Activated T-helper 2 cell treated with anti-CD3 and anti-CD28 coated beads, Interferon-gamma antibody, Interleukin-2, Interleukin-4, amounts not matched to agents 10 μg/mL and 5 μg/mL and 100 μg/mL, durations not matched to agents 14 hours and 24 hours and 36 hours (primary cell): ENCODE measurements around the gene CTRL. TPM values are rescaled to one million over a fixed set of nuclear protein-coding genes. Genes with fewer than 3 reads are reported as not detected.

Experiments
- DNase-seq: peaks from one replicate; pipeline ENCODE4 v3.0.0; 2021; ENCODE audit warnings: low spot score
- H3K27ac Mint-ChIP-seq: one replicate; pipeline ENCODE4 v1.8.0; 2021; ENCODE audit warnings: mixed read lengths
- H3K27me3 Mint-ChIP-seq: one replicate; pipeline ENCODE4 v1.8.0; 2021; ENCODE audit warnings: low read depth, mixed read lengths
- H3K36me3 Mint-ChIP-seq: one replicate; pipeline ENCODE4 v1.8.0; 2021; ENCODE audit warnings: low read depth, mixed read lengths
- H3K4me1 Mint-ChIP-seq: one replicate; pipeline ENCODE4 v1.8.0; 2021; ENCODE audit warnings: low read depth, mixed read lengths
- H3K4me3 Mint-ChIP-seq: one replicate; pipeline ENCODE4 v1.8.0; 2021; ENCODE audit warnings: low read depth, mild to moderate bottlenecking, moderate library complexity, mixed read lengths
- H3K9me3 Mint-ChIP-seq: one replicate; pipeline ENCODE4 v1.8.0; 2021; ENCODE audit warnings: mixed read lengths
- intact Hi-C: fragments of 100-400 bp; cut with micrococcal nuclease; formaldehyde crosslinking; loops from one replicate; pipeline ENCODE4 v1.15.1; 2023
- total RNA-seq: library from RNA; stranded (reverse); gene quantifications from 2 replicates; pipeline ENCODE4 v1.2.3, GENCODE V29; 2022

CTRL gene
- total RNA-seq, 1 donor from 2014 or later, result 5.6 TPM

DNA sequence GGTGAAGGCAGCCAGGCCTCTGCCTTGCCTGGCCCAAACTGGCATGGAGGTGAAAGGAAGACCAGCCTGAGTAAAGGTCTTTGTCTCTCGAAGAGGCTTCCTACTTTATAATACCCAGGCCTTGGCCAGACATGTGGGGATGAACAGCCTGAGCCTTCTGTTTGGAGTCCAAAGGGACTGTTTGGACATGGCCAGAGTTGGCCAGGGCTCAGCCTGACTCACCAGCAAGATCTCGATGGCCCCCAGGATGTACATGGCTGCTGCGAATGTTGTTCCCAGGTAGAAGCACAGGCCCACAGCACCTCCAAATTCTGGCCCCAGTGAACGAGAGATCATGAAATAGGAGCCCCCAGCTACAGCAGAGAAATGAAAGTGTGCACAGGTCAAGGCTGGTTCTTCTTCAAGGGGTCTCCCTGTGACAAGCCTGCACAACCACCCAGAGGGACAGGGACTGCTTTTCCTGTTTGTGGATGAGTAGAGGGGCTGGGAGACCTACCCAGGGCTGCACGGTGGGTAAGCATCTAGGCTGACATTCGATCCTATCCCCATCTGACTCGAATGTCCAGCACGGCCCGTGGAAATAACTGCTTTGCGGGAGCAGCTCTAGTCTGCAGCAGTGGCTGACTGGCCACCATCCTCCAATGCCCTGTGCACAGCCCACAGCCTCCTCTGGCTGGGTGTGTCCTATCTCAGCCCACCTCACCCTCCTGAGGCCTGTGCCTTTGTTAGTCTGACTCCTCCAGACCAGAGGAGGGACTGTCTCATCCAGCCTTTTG lies 22.9 kb upstream of the CTRL start:
- no peaks in the 10 kb centered on the region for H3K9me3 Mint-ChIP-seq
- DNase-seq, result no peak
- no peaks in the 10 kb centered on the region for H3K4me1 Mint-ChIP-seq
- peaks cover 14% of the 10 kb centered on the region for H3K36me3 Mint-ChIP-seq
- H3K27ac Mint-ChIP-seq, result no peak overlapping the region
- intact Hi-C loops, result no loop called here
- no peaks in the 10 kb centered on the region for H3K27me3 Mint-ChIP-seq
- no peak overlapping the region for H3K4me3 Mint-ChIP-seq

DNA sequence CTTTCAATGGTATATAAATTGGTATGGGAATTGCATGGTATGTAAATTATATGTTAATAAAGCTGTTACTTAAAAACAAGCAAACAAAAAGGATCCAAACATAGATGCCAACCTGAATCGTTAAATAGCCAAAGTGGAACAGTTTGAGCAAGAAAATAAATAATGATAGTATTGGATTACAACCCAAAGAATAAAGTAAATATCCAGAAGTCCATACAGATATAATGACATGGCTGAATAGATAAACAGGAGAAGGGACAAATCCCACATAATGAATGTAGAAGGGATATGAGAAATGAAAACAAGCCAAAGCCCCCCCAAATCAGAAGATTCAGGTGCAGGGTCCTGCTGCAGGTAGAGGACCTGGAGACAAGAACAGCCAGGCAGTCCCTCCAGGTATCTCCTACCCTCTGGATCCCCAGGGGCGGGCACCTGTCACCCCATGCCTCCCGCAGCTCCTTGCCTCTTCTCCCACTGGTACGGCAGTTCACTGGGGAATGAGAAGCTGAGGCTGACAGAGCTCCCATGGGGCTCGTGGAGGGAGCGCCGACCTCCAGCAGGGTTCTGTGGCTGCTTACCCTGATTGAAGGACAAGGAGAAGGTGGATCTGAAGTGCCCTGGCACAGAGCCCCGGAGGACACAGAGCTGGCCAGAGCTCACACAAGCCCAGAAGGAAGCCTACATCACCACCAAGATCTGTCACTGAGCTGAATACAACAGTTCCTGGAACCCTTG lies 22.1 kb upstream of the CTRL start:
- peaks cover 14% of the 10 kb centered on the region for H3K36me3 Mint-ChIP-seq
- no peaks in the 10 kb centered on the region for H3K27me3 Mint-ChIP-seq
- DNase-seq, result no peak
- intact Hi-C loops, result no loop called here
- no peaks in the 10 kb centered on the region for H3K9me3 Mint-ChIP-seq
- no peak overlapping the region for H3K27ac Mint-ChIP-seq
- no peaks in the 10 kb centered on the region for H3K4me1 Mint-ChIP-seq
- no peak overlapping the region for H3K4me3 Mint-ChIP-seq

DNA sequence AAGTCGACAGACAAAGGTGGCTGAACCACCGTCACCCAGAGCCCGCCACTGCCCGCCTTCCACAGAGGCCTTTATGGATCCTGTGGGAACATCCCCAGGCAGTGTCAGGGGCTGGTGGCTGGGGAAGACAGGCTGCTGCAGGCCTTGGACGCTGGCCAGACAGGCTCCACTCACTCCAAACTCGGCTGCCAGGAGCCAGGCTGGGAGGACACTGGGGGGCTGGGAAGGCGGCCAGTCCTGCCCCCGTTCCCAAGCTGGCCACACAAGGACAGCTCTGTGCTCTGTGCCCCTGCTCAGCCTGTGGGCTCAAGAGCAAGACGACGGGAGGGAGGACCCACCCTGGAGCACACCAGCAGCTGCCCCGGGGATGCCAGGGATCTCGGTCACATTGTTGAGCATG lies 19.8 kb upstream of the CTRL start:
- H3K9me3 Mint-ChIP-seq, result no peaks in the 10 kb centered on the region
- no peaks in the 10 kb centered on the region for H3K27me3 Mint-ChIP-seq
- H3K36me3 Mint-ChIP-seq, result peaks cover 15% of the 10 kb centered on the region
- DNase-seq, result no peak
- H3K27ac Mint-ChIP-seq, result no peak overlapping the region
- intact Hi-C loops, result no loop called here
- H3K4me1 Mint-ChIP-seq, result no peaks in the 10 kb centered on the region
- H3K4me3 Mint-ChIP-seq, result no peak overlapping the region

DNA sequence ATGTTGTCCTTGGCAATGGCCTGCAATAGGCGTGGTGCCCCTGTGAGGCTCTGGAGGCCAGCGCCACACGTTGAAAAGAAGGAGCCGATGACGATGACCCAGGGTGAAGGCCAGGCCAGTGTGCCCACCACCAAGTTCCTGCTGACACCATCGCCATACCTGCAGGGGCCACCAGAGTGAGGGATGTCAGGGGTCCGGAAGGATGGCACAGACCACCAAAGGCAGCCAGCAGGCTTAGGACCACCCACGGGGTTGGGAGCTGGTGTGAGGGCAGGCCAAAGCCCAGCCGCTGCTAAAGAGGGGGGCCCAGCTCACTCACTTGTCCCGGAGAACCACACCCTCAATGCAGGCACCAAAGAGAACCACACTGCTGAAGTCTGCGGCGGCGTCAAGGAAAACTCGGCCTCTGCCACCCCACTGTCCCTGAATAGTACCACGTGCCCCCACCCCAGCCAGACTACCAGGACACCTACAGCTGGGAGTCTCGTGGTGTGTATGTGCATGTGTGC lies 18.7 kb upstream of the CTRL start:
- DNase-seq, result no peak
- H3K27me3 Mint-ChIP-seq, result no peaks in the 10 kb centered on the region
- no peaks in the 10 kb centered on the region for H3K9me3 Mint-ChIP-seq
- no peaks in the 10 kb centered on the region for H3K4me1 Mint-ChIP-seq
- intact Hi-C loops, result no loop called here
- no peak overlapping the region for H3K27ac Mint-ChIP-seq
- H3K36me3 Mint-ChIP-seq, result peaks cover 15% of the 10 kb centered on the region
- H3K4me3 Mint-ChIP-seq, result no peak overlapping the region

DNA sequence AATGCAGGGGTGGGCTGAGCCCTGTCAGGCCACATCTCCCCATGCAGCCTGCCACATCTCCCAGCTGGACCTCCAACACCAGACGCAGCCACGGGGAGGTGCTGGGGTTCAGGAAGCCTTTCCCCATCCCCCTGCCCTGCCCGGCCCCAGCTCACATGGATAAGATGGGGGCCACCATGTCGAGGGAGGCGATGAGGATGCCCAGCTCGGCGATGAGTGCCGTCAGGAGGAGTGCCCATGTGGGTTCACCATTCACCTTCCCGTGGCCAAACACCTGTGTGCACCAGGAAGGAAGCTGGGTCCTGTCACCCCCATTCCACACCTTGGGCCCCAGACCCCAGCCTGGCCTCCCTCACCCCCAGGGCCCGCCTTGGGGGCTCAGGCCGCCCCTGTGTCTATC lies 18.0 kb upstream of the CTRL start:
- DNase-seq, result no peak
- Mint-ChIP-seq H3K27me3 (no peaks in the 10 kb centered on the region), H3K9me3 (no peaks in the 10 kb centered on the region), H3K27ac (no peak overlapping the region), H3K4me3 (no peak overlapping the region), H3K36me3 (peaks cover 9% of the 10 kb centered on the region), H3K4me1 (no peaks in the 10 kb centered on the region)
- intact Hi-C loops, result no loop called here

DNA sequence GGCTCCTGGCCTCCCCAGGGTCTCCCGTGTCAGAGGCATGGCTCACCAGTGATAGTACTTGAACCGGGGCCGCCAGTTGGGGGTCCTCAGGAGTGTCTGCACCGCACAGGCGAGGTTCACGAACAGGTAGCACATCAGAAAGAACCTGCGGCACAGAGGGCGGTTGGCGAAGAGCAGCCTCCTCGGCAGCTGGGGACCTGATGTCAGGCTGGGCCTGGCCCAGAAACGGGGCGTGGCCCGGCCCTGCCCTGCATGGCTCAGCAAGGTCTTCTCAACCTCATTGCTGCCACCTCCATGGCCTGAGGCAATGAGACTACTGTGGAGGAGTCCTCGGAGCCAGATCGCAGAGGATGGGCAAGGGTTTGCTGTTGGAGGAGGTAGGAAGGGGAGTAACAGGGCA lies 16.4 kb upstream of the CTRL start:
- DNase-seq, result no peak
- no peak overlapping the region for H3K27ac Mint-ChIP-seq
- intact Hi-C loops, result no loop called here

DNA sequence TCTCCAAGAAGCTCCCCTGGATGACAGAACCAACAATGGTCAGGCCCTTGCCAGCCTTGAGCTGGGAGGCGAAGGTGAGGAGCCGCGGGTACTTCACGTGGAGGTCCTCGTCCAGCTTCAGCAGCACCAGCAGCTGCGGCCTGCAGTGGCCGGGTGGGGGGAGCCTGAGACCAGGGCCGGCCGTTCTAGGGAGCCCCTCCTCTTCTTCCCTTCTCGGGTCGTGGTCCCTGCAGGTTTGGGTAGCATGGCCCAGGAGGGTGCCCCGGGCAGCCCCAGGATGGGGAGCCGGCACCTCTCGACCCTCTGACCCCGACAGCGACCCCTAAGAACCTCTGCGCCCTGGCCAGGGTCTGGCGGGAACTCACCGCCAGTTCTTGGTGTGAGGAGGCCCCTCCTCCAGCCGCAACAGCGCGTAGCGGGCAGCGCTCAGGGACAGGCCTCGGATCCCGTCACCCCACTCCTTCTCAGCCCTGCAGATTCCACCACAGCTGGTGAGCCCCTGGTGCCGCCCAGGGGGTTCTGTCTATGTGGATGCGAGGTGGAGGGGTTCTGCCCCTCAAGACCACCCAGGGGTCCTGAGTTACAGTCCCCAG lies 15.4 kb upstream of the CTRL start:
- intact Hi-C loops, result no loop called here

More for the DNA sequence above, 16.4 kb upstream of the CTRL start:
- Mint-ChIP-seq H3K4me3 (no peak overlapping the region), H3K9me3 (no peaks in the 10 kb centered on the region), H3K4me1 (no peaks in the 10 kb centered on the region), H3K27me3 (no peaks in the 10 kb centered on the region), H3K36me3 (peaks cover 9% of the 10 kb centered on the region)

DNA sequence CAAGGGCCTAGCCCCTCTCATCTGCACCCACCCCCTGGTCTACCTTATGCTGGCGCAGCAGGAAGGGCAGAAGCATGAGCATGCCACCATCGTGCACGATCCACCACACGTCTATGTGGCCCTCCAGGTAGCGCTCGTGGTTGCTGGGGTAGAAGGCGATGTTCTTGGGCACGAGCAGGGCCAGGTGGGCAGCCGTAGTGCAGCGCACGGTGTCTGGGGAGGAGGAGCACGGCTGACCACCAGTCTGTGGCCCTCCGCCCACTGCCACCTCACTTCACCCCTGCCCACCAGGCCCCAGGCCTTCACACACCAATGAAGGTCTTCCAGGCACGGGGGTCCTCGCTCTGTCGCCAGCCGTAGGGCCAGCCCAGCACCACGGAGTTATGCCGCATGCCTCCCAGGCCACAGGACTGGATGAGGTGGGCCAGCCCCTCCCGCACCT lies 14.5 kb upstream of the CTRL start:
- Mint-ChIP-seq H3K4me1 (peaks cover 7% of the 10 kb centered on the region), H3K27ac (no peak overlapping the region), H3K9me3 (no peaks in the 10 kb centered on the region), H3K4me3 (no peak overlapping the region), H3K36me3 (peaks cover 12% of the 10 kb centered on the region), H3K27me3 (no peaks in the 10 kb centered on the region)
- no peak for DNase-seq
- intact Hi-C loops, result no loop called here

More for the DNA sequence above, 15.4 kb upstream of the CTRL start:
- no peak for DNase-seq
- no peak overlapping the region for H3K4me3 Mint-ChIP-seq
- no peak overlapping the region for H3K27ac Mint-ChIP-seq
- no peaks in the 10 kb centered on the region for H3K9me3 Mint-ChIP-seq
- H3K27me3 Mint-ChIP-seq, result no peaks in the 10 kb centered on the region
- H3K36me3 Mint-ChIP-seq, result peaks cover 12% of the 10 kb centered on the region
- no peaks in the 10 kb centered on the region for H3K4me1 Mint-ChIP-seq

DNA sequence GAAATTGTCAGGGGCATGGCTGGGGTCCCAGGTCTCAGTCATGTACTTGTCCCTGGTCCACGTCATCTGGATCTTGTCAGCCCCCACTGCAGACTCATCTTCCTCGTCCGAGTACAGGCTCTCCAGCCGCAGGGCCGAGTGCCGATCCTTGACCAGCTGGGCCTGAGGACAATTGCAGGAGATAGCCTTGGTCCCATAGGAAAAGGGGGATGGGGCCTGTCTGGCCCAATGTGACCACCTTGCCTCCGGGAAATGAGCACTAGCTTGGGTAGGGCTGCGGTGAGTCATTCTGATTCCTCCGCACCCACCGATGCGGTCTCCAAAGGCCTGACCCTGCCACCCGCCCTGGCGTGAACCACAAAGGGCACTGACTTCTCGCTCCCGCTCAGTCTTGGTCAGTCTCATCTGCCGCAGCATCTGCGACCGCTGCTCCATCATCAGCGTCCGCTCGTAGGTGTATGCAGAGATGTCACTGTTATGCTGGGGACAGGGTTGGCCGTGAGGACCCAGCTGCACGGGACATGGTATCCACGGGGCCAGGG lies 13.8 kb upstream of the CTRL start:
- Mint-ChIP-seq H3K4me3 (no peak overlapping the region), H3K36me3 (peaks cover 10% of the 10 kb centered on the region), H3K27me3 (no peaks in the 10 kb centered on the region), H3K9me3 (no peaks in the 10 kb centered on the region), H3K27ac (no peak overlapping the region), H3K4me1 (peaks cover 7% of the 10 kb centered on the region)
- DNase-seq, result no peak
- intact Hi-C loops, result no loop called here

DNA sequence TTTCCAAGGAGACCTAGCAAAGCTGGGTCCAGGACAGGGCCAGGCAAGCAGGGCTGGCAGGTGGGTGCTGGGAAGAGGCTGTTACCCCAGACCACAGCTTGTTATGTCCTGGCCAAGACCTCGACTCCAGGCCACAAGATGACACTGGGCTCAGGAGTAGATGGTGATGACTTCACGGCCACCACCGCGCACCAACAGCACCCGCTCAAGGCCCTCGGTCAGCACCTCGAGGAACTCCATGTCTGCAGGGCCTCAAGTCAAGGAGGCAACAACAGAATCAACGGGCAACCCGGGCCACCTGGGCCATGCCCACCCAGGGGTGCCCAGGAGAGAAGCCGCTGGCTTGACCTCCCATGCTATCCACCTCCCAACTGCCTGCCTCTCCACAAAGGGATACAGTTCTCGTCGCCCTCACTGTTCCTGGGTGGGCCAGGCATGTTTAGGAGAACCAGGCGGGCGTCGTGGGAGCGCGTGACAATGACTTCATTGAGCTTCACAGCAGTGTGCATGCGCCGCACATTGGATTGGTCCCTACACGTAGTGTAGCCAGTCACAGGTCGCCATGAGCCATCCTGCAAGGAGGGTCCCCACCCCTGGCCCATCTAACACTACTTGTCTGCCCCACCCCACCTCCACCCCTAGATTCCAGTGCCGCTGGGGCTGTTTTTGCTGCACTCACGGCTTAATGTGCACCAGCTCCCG lies 13.2 kb upstream of the CTRL start:
- Mint-ChIP-seq H3K4me1 (peaks cover 13% of the 10 kb centered on the region), H3K4me3 (no peak overlapping the region), H3K36me3 (peaks cover 15% of the 10 kb centered on the region), H3K9me3 (no peaks in the 10 kb centered on the region), H3K27me3 (no peaks in the 10 kb centered on the region), H3K27ac (no peak overlapping the region)
- intact Hi-C loops, result no loop called here
- no peak for DNase-seq

DNA sequence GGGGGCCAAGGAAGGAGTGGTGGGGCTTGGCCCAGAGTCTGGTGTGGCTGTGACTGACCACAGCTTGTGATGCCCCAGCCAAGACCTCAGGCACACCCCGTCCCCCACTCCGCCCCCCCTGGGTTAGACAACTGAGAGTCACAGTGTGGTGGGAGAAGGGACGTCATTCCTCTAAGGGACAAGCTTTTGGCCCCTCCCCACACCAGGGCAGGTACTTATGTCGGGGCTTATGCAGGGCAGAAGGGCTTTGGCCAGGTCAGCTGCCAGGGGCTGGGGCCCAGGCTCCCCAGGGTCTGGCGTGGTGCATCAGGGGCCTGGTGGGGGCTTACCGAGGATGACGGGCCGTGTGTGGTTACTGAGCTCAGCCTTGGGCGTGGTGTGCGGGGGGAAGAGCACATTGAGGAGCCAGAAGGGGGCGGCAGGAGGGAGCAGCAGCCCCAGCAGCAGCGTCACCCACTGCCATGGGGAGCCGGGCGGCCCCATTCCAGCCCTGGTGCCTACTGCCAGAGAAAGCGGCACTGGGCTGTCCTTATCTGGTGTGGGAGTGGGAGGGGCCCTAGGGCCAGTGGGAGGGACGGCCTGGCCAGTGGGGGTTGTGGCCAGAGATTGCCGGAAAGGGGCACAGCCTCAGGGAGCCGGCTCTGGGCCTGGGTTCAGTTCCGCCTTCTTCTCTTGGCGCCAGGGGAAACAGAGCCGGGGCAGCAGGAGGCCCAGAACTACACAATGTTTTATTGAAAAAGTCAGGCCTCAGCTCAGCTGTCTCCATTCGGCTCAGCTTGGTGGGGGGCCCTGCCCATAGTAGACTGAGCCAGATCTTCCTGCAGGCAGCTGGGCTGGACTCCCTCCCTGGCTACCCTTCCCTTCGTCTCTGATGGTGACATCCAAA lies 12.2 kb upstream of the CTRL start, which contains the start of gene LCAT:
LCAT (minus strand) TSS at position 502 of the 886 bp plus-strand sequence; CDS start at position 483, 19 bp downstream.
- Mint-ChIP-seq H3K36me3 (peaks cover 21% of the 10 kb centered on the region), H3K4me3 (no peak within 1 kb of the TSS)

More for the DNA sequence above, 12.2 kb upstream of the CTRL start, which contains the start of gene LCAT:
- Mint-ChIP-seq H3K27ac (no peak within 1 kb of the TSS), H3K4me1 (peaks cover 16% of the 10 kb centered on the region), H3K27me3 (no peaks in the 10 kb centered on the region), H3K9me3 (no peaks in the 10 kb centered on the region)
- intact Hi-C loops, result no loop called here
- no peak for DNase-seq
